ENCODE data around the gene GDF2. TPM values are rescaled to one million over a fixed set of nuclear protein-coding genes. Genes with fewer than 3 reads are reported as not detected.

GDF2 gene
- total and polyA plus RNA-seq, 2 of the 4 experiments (the other 2 are of a cell fraction) = under 0.01 TPM; not detected in 1

- Histone ChIP-seq H3K4me3 (ENCODE audit: insufficient read depth, low read depth, low read length) (no peak overlapping the region), H2AK5ac (ENCODE audit: low read depth, low read length) (no peak overlapping the region), H3K36me3 (ENCODE audit: control insufficient read depth, insufficient read depth, low read length) (no peaks in the 10 kb centered on the region), H2AFZ (replicated peaks; ENCODE audit: low read length, poor library complexity) (no peak overlapping the region), H2BK15ac (ENCODE audit: low read depth, low read length) (no peak overlapping the region), H4K8ac (ENCODE audit: low read depth in 2 of 2, low read length in 2 of 2) (no peak overlapping the region), H3K27me3 (ENCODE audit: control insufficient read depth, insufficient read depth, low read length) (peaks cover 67% of the 10 kb centered on the region), H3K9me3 (ENCODE audit: control insufficient read depth, insufficient read depth, low read length) (no peaks in the 10 kb centered on the region; the same call in 1 of the 2 replicates), H2BK120ac (ENCODE audit: low read depth, low read length) (no peak overlapping the region), H3K14ac (replicated peaks; ENCODE audit: low read depth, low read length) (no peak overlapping the region), H3K4me1 (ENCODE audit: control insufficient read depth, insufficient read depth, low read length) (no peaks in the 10 kb centered on the region; the same call in 1 of the 2 replicates), H3K4me2 (ENCODE audit: low read depth, low read length) (no peak overlapping the region), H3K79me1 (ENCODE audit: low read depth in 1 of 2, low read length in 2 of 2) (no peaks in the 10 kb centered on the region), H3K56ac (ENCODE audit: extremely low read depth, insufficient read depth, low read length) (no peak overlapping the region), H2AK9ac (replicated peaks; ENCODE audit: low read depth, low read length, poor library complexity) (no peak overlapping the region), H3K4ac (ENCODE audit: low read depth, low read length) (no peak overlapping the region), H2BK5ac (ENCODE audit: low read depth, low read length, poor library complexity, severe bottlenecking) (no peak overlapping the region), H3K9me1 (ENCODE audit: insufficient read depth, low read length) (no peaks in the 10 kb centered on the region), H4K91ac (ENCODE audit: insufficient read depth, low read depth, low read length) (no peak overlapping the region), H4K5ac (ENCODE audit: low read depth, low read length) (no peak overlapping the region), H2BK20ac (ENCODE audit: low read depth, low read length) (no peak overlapping the region), H3K23ac (ENCODE audit: low read depth, low read length) (no peak overlapping the region), H4K20me1 (ENCODE audit: insufficient read depth, low read length) (no peaks in the 10 kb centered on the region), H3K27ac (ENCODE audit: insufficient read depth, low read length) (no peak overlapping the region), H3K18ac (ENCODE audit: low read depth, low read length) (no peak overlapping the region), H3K9ac (ENCODE audit: low read depth, low read length) (no peak overlapping the region)
- no peak for TF ChIP-seq BHLHE40 (IDR thresholded peaks at IDR 0.05; ENCODE audit: low read depth, low read length)
- dilution Hi-C loops (cut with HindIII; ENCODE audit: low sequenced_read_pairs, unreplicated experiment) = no loop called here
- CTCF ChIA-PET = interaction anchor here (1.2 kb wide), 1 partner anchor 16 kb away, joined by 3 read pairs; no protein-coding TSS in a partner anchor
- intact Hi-C loops (cut with micrococcal nuclease) = no loop called here
- ATAC-seq (ENCODE audit: low read depth) (no peak), DNase-seq (no peak)
- POLR2A ChIA-PET (ENCODE audit: unreplicated experiment) = no interaction called here
- BruUV-seq (replicated peaks) = no TSS peak
- WGBS, 2 experiments (ENCODE audit: extremely low coverage in 2 of 2, insufficient read length in 1 of 2) = 83% methylated on average over 3 of the region's 5 CpGs; no CpG with 5 or more reads in 1 of the 2 experiments
- in situ Hi-C loops (cut with MboI; ENCODE audit: low sequenced_read_pairs) = no loop called here
Measured at GRCh38 chr10:47295411-47295810, 26.8 kb upstream of the GDF2 start.
